HG03460 (cell line): ENCODE results near the gene CISH.

Source experiments
- ATAC-seq: cut with Tn5 transposase; IDR thresholded peaks from one replicate; pipeline ENCODE4 v1.9.1; 2021; ENCODE audit not compliant: unreplicated experiment

CISH gene

DNA sequence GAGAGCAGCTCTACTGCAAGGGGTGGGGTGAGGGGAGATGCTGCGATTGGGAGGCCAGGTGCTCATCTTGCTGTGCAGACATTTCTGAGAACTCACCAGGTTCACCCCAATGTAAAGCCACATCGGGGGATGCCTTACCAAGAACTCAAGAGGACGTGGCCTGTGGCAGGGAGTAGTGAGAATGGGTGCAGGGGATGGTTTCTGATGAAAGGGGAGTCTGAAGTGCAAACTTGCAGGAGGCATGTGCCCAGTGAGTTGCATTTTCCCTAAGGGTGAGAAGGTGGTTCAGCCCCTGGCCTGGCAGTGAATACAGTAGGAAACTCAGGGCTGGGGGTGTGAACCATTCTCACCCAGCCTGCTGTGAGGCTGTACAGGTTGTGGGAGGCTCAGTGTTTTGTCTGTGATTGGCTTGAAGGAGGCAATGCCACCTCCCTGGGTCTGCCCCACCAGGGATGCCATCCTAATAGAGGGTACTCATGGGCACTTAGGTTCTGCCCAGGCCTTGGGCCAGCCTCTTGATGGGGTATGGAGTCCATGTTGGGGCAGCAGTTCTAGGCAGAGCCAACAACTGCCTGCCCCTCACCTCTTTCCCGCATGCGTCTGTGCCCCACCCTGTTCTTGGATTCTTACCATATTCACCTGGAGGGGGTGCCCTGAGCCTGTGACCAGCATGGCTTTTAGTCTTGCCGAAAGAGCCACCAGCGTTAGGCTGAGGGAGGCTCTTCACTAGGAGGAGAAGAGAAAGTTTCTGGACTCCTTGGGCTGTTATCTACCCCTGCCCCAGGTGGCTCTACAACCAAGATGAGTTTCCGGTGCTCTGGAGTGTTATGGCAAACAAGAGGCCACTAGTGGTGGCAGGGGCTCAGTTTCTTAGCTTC is 37.8 kb downstream of the CISH start:
- ATAC-seq, result no peak

DNA sequence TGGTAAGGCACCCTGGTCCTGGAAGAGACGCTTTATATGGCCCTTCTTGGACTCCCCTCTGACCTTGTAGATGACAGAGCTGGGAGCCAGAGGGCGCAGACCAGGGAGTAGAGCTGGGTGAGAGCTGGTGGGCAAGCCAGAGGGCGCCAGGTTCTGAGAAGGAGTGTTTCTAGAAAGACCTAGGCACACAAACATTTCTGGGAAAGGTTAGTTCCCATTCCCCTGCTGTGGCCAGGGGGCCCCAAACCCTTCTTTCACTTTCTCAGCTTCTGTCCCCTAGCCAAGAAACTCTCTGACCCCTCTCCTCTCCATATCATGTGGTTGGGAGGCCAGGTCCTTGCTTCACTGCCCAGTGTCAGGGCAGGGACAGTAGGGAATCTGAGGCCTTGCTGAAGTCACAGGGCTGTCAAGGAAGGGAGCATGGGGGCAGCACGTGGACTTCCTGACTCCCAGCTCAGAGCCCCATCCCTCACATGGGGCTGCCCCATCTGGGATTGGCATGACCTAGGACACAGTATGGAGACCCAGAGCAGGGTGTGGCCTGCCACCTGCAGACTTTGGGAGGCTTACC is 38.7 kb downstream of the CISH start:
- ATAC-seq, result no peak

DNA sequence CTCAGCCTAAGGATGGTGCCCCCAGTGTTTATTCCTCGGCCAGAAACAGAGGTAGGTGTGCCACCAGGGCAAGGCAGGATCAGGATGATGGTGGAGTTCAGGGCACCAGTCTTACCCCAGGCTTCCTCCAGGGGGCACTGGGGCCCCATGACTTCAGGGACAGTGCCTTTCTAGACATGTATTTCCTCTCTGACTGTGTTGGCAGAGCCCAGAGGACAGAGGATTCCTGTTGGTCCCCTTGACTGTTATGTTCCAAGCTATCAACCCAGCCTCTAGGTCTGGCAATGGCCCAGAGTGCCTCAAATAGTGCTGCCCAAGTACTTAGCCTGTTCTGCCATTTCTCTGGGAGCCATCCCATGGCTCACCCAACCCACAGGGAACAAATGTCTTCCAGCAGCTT is 39.4 kb downstream of the CISH start:
- ATAC-seq, result no peak

DNA sequence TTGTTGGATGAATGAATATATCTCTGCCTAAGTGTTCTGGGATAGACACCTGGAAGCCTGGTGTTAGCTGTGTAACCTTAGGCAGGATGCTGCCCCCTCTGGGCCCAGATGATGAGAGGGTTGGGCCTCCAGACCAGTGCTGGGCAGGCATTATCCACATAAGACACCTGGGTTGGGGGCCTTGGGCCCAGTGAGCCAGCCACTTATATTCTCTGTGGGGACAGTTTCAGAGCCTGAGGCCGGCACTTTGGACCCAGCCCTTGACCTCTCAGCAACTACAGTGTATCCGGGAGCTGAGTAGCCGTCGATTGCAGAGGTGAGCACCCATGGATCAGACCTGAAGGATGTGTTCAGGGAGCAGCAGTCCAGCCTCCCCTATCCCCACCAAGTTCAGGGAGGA is 40.1 kb downstream of the CISH start:
- no peak for ATAC-seq

DNA sequence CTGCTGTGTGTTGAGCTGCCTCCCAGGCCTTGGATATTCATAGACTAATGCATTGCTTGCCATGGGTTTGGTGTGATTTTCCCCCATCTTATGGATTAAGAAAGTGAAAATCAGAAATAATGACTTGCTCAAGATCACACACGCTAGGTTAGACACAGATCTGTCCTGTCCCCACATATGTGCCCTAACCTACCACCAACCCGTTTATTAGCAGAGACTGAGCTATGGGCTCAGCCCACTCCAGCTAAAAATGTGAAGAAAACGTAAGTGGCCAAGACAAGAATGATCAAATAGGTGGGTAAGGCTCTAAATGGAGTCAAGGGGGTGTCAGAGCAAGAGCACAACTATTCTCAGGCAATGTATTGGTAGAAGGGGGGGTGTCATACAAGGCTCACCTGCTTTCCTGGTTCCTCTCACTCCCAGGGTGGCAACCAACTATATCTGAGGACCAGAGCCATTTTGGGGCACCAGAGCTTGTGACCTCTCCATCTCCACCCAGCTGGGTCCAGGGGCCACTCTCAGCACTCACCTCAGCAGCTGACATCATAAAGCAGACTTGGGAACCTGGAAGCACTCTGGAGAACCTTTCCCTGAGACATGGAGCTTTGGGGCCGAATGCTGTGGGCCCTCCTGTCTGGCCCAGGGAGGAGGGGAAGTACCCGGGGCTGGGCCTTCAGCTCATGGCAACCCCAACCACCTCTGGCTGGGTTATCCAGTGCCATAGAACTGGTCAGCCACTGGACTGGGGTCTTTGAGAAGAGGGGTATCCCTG is 40.9 kb downstream of the CISH start:
- no peak for ATAC-seq

DNA sequence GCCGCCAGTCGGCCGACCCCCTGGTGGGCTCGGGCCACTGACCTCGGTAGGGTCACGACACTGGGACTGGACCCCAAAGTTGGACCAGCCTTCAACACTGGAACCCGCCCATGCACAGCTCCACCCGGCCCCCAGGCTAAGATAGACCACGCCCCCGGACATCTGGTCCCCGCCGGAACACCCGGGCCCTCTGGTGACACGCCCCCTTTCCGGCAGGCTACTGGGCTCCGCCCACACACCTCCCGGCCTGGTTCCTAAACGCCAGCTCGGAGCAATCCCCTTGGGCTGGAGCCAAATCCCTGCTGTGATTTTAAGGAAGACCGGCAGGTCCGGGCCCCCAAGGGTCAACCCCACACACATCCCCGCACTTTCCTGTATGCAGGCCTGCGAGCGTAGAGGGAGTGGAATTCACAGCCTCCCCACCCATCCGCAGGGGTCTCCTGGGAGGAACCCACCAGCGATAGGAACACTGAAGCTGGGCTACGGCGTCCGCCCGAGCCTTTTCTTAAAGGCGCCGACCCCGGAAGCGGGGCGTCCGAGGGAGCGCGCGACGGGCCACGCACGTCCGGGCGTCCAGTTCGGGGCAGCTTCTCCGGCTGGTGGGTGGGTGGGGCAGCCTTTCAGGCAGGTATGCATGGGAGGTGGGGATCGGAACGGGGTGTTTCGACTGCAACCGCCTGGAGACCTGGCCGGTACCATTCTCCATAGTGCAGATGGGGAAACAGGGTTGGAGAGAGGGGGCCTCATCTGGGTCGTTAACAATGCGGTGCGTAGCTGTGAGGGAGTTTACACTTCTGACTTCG is 42.4 kb downstream of the CISH start, which contains the start of gene HEMK1:
Gene HEMK1 (plus strand): TSS at position 576 of the 803 bp plus-strand sequence. CDS start 1,583 bp downstream, outside the sequence.
- ATAC-seq, result peak; percentile 67

DNA sequence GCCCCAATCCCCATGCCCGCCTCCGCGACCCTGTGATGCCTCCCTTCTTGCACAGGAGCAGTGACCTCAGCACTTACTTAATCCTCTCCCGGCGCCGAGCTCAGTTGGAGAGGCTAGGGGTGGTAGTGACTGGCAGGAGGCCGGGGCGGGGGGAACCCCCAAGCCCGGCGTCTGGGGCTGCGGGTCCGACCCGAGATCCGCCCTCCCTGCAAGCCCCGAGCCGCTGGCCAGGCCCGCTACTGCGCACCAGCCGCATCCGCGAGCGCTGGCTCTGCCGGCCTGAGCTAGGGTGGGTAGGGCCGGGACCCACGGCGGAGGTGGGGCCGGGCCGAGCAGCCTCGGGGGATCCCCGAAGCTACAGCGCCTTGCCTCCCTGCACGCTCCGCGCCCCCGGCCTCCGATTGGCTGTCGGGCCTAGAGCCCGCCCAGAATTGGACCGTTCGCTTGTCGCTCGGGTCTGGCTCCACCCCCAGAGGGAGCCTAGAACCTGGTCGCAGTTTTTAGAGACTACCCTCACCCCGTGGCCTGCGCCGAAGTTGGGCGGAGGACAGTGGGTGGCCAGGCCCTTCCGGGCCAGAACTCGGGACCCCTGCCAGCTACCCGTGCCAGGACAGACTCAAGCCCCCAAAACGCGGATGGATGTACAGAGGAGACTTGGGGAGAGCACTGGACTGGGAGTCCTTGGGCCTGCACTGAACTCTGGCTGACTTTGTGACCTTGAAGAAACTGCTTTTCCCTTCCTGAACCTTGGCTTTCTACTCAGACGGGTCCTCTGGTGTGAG is 44.0 kb downstream of the CISH start, which contains the start of gene C3orf18:
Gene C3orf18 (minus strand): TSS at position 362 of the 782 bp plus-strand sequence. CDS start 2,048 bp downstream, outside the sequence.
- ATAC-seq, result peak; percentile 74

DNA sequence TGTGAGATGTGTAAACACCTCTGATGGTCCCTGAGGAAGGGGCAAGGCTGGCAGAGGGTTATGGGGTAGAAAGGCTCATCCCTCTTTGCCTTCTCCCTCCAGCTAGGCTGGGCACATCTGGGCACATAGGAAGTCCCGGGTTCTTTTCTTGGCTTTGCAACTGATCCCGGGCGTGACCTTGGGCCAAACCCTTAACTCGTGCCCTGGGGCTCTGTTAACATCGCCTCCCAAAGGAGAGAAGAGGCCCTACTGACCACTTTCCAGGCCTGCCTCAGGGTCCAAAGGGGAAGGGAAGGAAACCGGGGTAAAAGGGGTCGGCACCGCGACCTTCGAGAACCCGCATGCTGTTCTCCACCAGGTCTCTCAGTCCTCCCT is 44.6 kb downstream of the CISH start:
- ATAC-seq, result no peak

DNA sequence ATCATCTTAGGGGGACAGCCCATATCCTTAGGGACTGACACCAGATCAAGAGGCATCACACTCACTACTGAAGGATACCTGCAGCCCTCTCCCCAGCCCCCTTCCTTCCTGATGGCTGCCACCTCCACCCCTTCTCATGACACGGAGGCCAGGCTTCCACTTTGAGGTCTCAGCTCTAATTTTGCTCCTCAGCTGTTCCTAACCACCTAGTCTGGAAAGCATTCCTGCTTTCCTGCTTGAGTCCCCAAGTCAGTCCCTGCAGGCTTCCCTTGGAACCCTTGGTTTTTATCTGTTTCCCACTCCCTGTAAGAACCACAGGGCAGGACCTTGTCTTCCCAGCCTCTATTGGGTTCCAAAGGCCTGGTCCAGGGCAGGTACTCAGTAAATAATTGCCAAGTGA is 47.3 kb downstream of the CISH start:
- ATAC-seq, result no peak

DNA sequence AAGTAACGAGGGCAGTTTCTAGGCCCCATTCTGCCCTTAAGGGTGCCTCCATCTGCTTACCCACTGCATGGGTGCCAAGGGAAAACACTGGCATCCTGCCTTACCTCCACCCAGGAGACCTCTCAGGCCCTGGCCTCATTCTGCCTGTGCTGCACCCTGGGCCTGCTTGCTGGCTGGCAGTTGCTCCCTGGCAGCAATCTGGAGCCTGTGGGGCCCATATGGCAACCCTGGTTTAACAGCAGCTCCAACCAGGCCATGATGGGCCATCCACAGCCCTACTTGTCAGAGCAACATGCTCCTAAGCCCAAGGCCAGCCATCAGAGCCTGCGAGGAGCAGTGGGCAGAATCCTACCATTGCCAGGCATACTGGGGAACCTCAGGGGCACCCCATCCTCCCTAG is 47.7 kb downstream of the CISH start:
- no peak for ATAC-seq

DNA sequence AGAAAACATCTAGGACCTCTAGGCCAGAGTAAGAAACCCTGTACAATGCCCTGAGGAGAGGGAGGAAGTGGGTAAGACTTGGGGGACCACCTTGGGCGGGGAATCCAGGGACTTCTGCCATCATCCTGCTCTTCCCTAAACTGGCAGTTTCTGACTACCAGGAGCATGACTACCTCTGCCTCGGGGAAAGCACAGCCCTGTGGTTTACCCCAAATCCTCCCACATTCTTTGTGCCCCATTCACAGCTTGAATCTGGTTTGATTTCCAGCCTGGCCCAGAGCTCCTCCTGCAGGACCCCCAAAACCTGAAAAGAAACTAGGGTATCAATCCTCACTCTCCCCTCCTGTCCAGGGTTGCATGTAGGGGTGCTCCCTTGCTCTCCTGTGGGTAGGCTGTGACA is 48.7 kb downstream of the CISH start:
- no peak for ATAC-seq

DNA sequence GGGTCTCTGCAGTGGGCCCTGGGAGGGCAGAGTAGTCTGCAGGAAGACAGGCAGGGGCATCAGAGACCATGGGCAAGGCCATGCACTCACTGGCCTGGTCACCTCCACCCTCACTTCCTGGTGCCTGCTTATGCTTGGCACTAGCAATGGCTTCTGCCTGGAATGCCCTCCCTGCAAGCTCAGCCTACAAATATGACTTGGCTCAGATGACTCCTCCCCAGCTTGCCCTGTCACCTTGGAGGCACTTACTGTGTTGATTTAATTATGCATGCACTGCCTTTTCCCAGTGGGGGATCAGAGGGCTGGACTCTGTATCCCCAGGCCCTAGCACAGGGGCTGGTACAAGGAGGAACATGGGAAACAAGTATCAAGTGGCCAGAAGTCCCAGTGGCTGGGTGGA is 51.9 kb downstream of the CISH start:
- no peak for ATAC-seq

DNA sequence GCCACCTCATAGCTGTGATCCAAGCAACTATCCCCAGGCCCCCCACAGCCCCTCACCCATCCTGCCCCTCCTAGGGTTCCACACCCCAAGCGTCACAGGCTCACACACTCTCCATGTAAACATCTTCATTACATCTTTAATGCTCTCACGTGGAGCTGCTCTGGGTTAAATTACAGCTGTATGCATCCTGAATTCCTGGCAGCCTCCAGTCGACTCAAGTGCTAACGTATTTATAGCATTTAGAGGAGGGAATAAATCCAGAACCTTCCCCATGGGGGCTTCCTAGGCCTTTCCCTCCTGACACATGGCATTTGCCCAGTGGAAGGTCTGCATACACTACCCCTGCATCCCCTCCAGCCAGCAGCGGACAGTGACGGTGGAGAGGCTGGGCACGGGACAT is 53.7 kb downstream of the CISH start:
- no peak for ATAC-seq

DNA sequence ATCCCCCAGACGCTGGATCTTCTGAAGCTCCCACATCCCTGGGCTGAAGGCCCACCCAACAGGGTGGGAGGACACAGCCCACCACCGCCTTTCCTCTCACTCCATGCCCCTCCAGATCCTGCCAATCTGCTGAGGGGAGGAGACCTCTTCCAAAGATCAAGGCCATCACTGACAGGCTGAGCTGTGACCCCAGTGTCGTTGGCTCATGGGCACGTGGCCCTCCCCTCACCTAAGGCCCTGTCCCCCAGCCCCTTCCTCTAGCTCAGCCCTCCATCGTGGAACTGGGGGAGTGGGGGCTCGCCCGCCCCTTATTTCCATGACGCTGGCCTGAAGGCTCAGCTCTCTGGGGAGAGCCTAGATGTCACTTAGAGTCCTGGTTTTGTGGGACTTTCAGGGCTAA is 54.5 kb downstream of the CISH start:
- ATAC-seq, result no peak
